Measurements from ENCODE around the gene SPATC1L.

- TF ChIP-seq CTCF (IDR thresholded peaks at IDR 0.05) = no peak
- TF ChIP-seq POLR2A (IDR thresholded peaks at IDR 0.05) = no peak
- TF ChIP-seq EP300 (IDR thresholded peaks at IDR 0.05) = no peak
Measured at GRCh38 chr21:46131588-46131837, 52.7 kb downstream of the SPATC1L start.

All from upper lobe of left lung (tissue), 4 donors.